ENCODE results near the gene FANCD2.

DNA sequence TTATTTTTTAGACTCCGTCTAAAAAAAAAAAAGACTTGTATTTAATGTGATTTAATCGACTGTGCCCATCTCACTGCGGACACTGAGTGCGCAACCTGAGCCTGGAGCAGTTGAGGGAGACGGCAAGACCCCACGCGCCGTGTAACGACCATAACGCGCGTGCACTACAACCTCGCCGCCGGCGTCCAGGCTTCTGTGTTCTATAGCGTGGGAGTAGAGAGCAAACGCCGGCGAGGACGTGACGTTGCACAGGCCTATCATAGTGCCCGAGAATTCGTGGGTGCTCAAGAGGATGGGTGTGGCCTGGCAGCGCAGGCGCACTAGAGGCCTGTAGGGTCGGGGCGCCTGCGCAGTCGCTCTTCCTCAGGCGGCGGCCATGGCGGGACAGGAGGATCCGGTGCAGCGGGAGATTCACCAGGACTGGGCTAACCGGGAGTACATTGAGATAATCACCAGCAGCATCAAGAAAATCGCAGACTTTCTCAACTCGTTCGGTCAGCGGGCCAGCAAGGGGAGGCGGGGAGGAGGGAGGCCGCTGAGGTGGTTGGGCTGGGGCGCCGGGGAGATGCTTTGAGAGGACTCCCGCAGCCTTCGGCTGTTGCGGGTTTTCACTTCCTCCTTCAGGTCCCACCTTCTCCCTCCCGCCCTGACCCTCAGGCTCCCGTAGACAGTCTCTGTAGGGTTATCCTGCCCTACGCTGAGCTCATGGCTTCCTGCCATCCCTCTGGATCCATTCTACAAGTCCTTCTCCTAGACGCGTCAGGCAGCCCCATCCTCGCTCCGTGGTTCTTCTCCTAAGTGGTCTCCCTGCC, 89.3 kb downstream of the FANCD2 start, which contains the start of gene BRK1:
- TF ChIP-seq EZH2 (IDR thresholded peaks at IDR 0.05; ENCODE audit: low read depth, unreplicated experiment) (no peak), CTCF (conservative IDR thresholded peaks at IDR 0.05; ENCODE audit: low read depth in 2 of 2) (no peak), CREB1 (CRISPR knock-in tag; IDR thresholded peaks at IDR 0.05; ENCODE audit: low read depth) (peak; percentile 68), JUNB (IDR thresholded peaks at IDR 0.05; ENCODE audit: unreplicated experiment) (no peak), POLR2AphosphoS5 (IDR thresholded peaks at IDR 0.05; ENCODE audit: low read depth) (peak; percentile 99), ZNF114 (CRISPR knock-in tag; IDR thresholded peaks at IDR 0.05) (no peak), NANOG (IDR thresholded peaks at IDR 0.05; ENCODE audit: borderline replicate concordance) (no peak), REST (IDR thresholded peaks at IDR 0.05; ENCODE audit: unreplicated experiment) (no peak), EZH2phosphoT487 (IDR thresholded peaks at IDR 0.05; ENCODE audit: unreplicated experiment) (no peak), ZNF331 (CRISPR knock-in tag; IDR thresholded peaks at IDR 0.05; ENCODE audit: low read depth) (no peak)
